Hepatocyte (in vitro differentiated cells): ENCODE data around the gene ANKRD39. TPM values are rescaled to one million over a fixed set of nuclear protein-coding genes. Genes with fewer than 3 reads are reported as not detected.

Experiments used
- DNase-seq: peaks from one replicate; pipeline ENCODE4 v3.0.0-alpha.2; 2016; ENCODE audit warnings: low spot score
- H2AFZ ChIP-seq: fragments of 200-600 bp; sonication (generic); 2 replicates; pipeline ENCODE4 v1.6.0; 2016; ENCODE audit warnings: antibody characterized with exemption, mild to moderate bottlenecking
- H3K27ac ChIP-seq: fragments of 200-600 bp; sonication (generic); 2 replicates; pipeline ENCODE4 v1.5.1; 2016; ENCODE audit warnings: mild to moderate bottlenecking
- H3K27me3 ChIP-seq: fragments of 200-600 bp; sonication (generic); 2 replicates; pipeline ENCODE4 v1.6.1; 2016
- H3K36me3 ChIP-seq: fragments of 200-600 bp; sonication (generic); replicated peaks from 2 replicates; pipeline ENCODE4 v1.5.1; 2016; ENCODE audit warnings: low read depth; ENCODE audit not compliant: insufficient read depth
- H3K4me1 ChIP-seq: fragments of 200-600 bp; sonication (generic); 2 replicates; pipeline ENCODE4 v1.5.1; 2016; ENCODE audit warnings: mild to moderate bottlenecking, moderate library complexity; ENCODE audit not compliant: insufficient read depth
- H3K4me2 ChIP-seq: fragments of 200-600 bp; sonication (generic); 2 replicates; pipeline ENCODE4 v1.6.0; 2016
- H3K4me3 ChIP-seq: fragments of 200-600 bp; sonication (generic); 2 replicates; pipeline ENCODE4 v1.5.1; 2016; ENCODE audit warnings: mild to moderate bottlenecking
- H3K79me2 ChIP-seq: fragments of 200-600 bp; sonication (generic); 2 replicates; pipeline ENCODE4 v1.6.0; 2017; ENCODE audit warnings: mild to moderate bottlenecking
- H3K9me2 ChIP-seq: fragments of 200-600 bp; sonication (generic); replicated peaks from 2 replicates; pipeline ENCODE4 v1.6.0; 2017; ENCODE audit warnings: mild to moderate bottlenecking; ENCODE audit not compliant: insufficient read depth
- H3K9me3 ChIP-seq: fragments of 200-600 bp; sonication (generic); 2 replicates; pipeline ENCODE4 v1.5.1; 2016; ENCODE audit warnings: low read depth, mild to moderate bottlenecking
- H4K20me1 ChIP-seq: fragments of 200-600 bp; sonication (generic); 2 replicates; pipeline ENCODE4 v1.6.0; 2016; ENCODE audit warnings: mild to moderate bottlenecking; ENCODE audit not compliant: insufficient read depth, poor library complexity, severe bottlenecking
- CTCF ChIP-seq: fragments of 200-600 bp; sonication (generic); IDR thresholded peaks from 2 replicates; pipeline ENCODE4 v1.5.1; 2016; ENCODE audit warnings: antibody characterized with exemption, mild to moderate bottlenecking; ENCODE audit not compliant: poor library complexity
- EZH2 ChIP-seq: fragments of 200-600 bp; sonication (generic); IDR thresholded peaks from 2 replicates; pipeline ENCODE4 v1.6.1; 2016; ENCODE audit warnings: antibody characterized with exemption, mild to moderate bottlenecking, borderline replicate concordance
- EZH2phosphoT487 ChIP-seq: fragments of 200-600 bp; sonication (generic); IDR thresholded peaks from one replicate; pipeline ENCODE4 v1.6.1; 2018; ENCODE audit warnings: antibody characterized with exemption, mild to moderate bottlenecking, low read depth, moderate library complexity; ENCODE audit not compliant: unreplicated experiment, severe bottlenecking
- WGBS: methylation state at CpG from one replicate; pipeline ENCODE4 v1.1.6; 2016; ENCODE audit warnings: low lambda C conversion rate; ENCODE audit errors: missing lambda C conversion rate; 5-methylcytosine and 5-hydroxymethylcytosine counted together
- polyA plus RNA-seq: library from polyadenylated mRNA; unstranded; fragments of >200 nt; fragmentation: Nextera tagmentation; extraction: Ambion mirVana; gene quantifications from 2 replicates; pipeline ENCODE4 v1.2.1, GENCODE V29; 2016
- total RNA-seq: library from RNA; depleted of rRNA; stranded (reverse); fragments of >200 nt; gene quantifications from 2 replicates; pipeline ENCODE4 v1.2.3, GENCODE V29; 2014

Gene ANKRD39
- total and polyA plus RNA-seq, 2 experiments from 2014 or later, result 13.6 to 25.6 TPM

DNA sequence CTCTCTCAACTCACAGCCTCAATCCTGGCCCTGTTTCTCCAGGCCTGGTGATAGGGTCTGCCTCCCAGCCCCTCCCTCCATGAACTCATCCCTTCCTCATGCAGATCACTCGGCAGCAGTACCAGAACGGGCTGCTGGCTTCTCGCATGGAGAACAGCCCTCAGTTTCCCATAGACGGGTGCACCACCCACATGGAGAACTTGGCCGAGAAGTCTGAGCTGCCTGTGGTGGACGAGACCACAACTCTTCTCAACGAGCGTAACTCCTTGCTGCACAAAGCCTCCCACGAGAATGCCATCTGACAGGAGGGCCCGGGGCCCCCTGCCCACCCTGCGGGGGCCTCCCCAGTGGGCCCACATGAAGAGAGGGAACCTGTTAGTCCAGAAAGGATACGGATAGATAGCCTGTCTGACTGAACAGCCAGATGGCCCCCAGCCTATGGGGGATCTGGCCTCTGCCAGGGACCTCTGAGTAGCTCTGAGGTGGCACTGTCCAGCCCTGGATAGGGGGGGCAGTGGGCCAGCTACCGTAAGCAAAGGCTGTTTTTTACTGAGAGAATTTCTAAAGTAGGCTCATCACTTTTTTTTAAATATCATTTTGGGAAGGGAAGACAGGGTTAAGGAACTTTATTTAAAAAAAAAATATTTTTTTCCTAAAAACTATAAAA lies 48.5 kb downstream of the ANKRD39 start:
- H3K4me1 ChIP-seq, result peaks cover 7% of the 10 kb centered on the region
- H3K9me3 ChIP-seq, result no peaks in the 10 kb centered on the region
- H3K79me2 ChIP-seq, result no peaks in the 10 kb centered on the region
- no peak for TF ChIP-seq EZH2
- TF ChIP-seq CTCF, result no peak
- TF ChIP-seq EZH2phosphoT487, result no peak
- no peaks in the 10 kb centered on the region for H3K36me3 ChIP-seq
- H3K27ac ChIP-seq, result no peak overlapping the region
- WGBS, result 89% methylated on average over 13 of the region's 13 CpGs
- DNase-seq, result no peak
- no peak overlapping the region for H3K4me3 ChIP-seq
- no peaks in the 10 kb centered on the region for H4K20me1 ChIP-seq
- H3K4me2 ChIP-seq, result no peak overlapping the region
- no peaks in the 10 kb centered on the region for H3K27me3 ChIP-seq
- no peaks in the 10 kb centered on the region for H3K9me2 ChIP-seq
- no peak overlapping the region for H2AFZ ChIP-seq

GRCh38 chr2:96808176-96808837 lies 49.5 kb downstream of the ANKRD39 start:
- Histone ChIP-seq H3K27ac (no peak overlapping the region), H2AFZ (no peak overlapping the region), H3K36me3 (no peaks in the 10 kb centered on the region), H3K9me2 (no peaks in the 10 kb centered on the region), H3K27me3 (no peaks in the 10 kb centered on the region), H4K20me1 (no peaks in the 10 kb centered on the region), H3K79me2 (no peaks in the 10 kb centered on the region), H3K4me3 (no peak overlapping the region), H3K4me1 (peaks cover 7% of the 10 kb centered on the region), H3K9me3 (no peaks in the 10 kb centered on the region), H3K4me2 (no peak overlapping the region)
- TF ChIP-seq CTCF (no peak), EZH2phosphoT487 (no peak), EZH2 (no peak)
- 93% methylated on average over 10 of the region's 10 CpGs for WGBS
- no peak for DNase-seq

GRCh38 chr2:96807127-96807471 lies 50.7 kb downstream of the ANKRD39 start:
- no peaks in the 10 kb centered on the region for H4K20me1 ChIP-seq
- H3K4me3 ChIP-seq, result no peak overlapping the region
- no peaks in the 10 kb centered on the region for H3K9me2 ChIP-seq
- H3K27me3 ChIP-seq, result no peaks in the 10 kb centered on the region
- WGBS, result 90% methylated on average over 10 of the region's 10 CpGs
- no peak overlapping the region for H3K27ac ChIP-seq
- TF ChIP-seq EZH2phosphoT487 (no peak), CTCF (no peak)
- H3K79me2 ChIP-seq, result no peaks in the 10 kb centered on the region
- H3K4me1 ChIP-seq, result no peaks in the 10 kb centered on the region
- no peak for DNase-seq
- no peak overlapping the region for H2AFZ ChIP-seq
- H3K9me3 ChIP-seq, result no peaks in the 10 kb centered on the region
- H3K36me3 ChIP-seq, result no peaks in the 10 kb centered on the region
- no peak overlapping the region for H3K4me2 ChIP-seq
